GM19452 (cell line): ENCODE measurements around the gene PRIM2.
A peak's percentile ranks its signal among the peaks of the same experiment; 100 is the strongest.
"Not testable (repeated sequence)": the region's sequence is repeated elsewhere in the genome, so short reads cannot be mapped to it uniquely, and the experiment has no call there.

Source experiments
- ATAC-seq: cut with Tn5 transposase; IDR thresholded peaks from one replicate; pipeline ENCODE4 v1.9.1; 2021; ENCODE audit not compliant: unreplicated experiment

The PRIM2 gene

GRCh38 chr6:57444787-57445186 lies 127.4 kb downstream of the PRIM2 start:
- ATAC-seq: not testable (repeated sequence)

GRCh38 chr6:57445379-57445778 lies 127.9 kb downstream of the PRIM2 start:
- peak; percentile 45 for ATAC-seq

- peak; percentile 67 for ATAC-seq
Observed at GRCh38 chr6:57445790-57446468, 128.5 kb downstream of the PRIM2 start.

GRCh38 chr6:57449496-57450066 lies 132.2 kb downstream of the PRIM2 start:
- ATAC-seq: not testable (repeated sequence)

GRCh38 chr6:57459781-57460180 lies 142.4 kb downstream of the PRIM2 start:
- not testable (repeated sequence) for ATAC-seq

- ATAC-seq: not testable (repeated sequence)
Observed at GRCh38 chr6:57461022-57461421, 143.6 kb downstream of the PRIM2 start.

- not testable (repeated sequence) for ATAC-seq
Observed at GRCh38 chr6:57463809-57464208, 146.4 kb downstream of the PRIM2 start.

- ATAC-seq: not testable (repeated sequence)
Observed at GRCh38 chr6:57465968-57466367, 148.5 kb downstream of the PRIM2 start.

- no peak for ATAC-seq
Observed at GRCh38 chr6:57469072-57469471, 151.6 kb downstream of the PRIM2 start.

- not testable (repeated sequence) for ATAC-seq
Observed at GRCh38 chr6:57470148-57470547, 152.7 kb downstream of the PRIM2 start.

- not testable (repeated sequence) for ATAC-seq
Observed at GRCh38 chr6:57471314-57471864, 154.0 kb downstream of the PRIM2 start.

GRCh38 chr6:57472861-57473362 lies 155.5 kb downstream of the PRIM2 start:
- ATAC-seq: not testable (repeated sequence)

GRCh38 chr6:57474862-57475475 lies 157.5 kb downstream of the PRIM2 start:
- not testable (repeated sequence) for ATAC-seq

GRCh38 chr6:57475656-57476055 lies 158.2 kb downstream of the PRIM2 start:
- not testable (repeated sequence) for ATAC-seq

GRCh38 chr6:57480194-57480593 lies 162.8 kb downstream of the PRIM2 start:
- not testable (repeated sequence) for ATAC-seq

- ATAC-seq: not testable (repeated sequence)
Observed at GRCh38 chr6:57481121-57481520, 163.7 kb downstream of the PRIM2 start.

- not testable (repeated sequence) for ATAC-seq
Observed at GRCh38 chr6:57482471-57482870, 165.0 kb downstream of the PRIM2 start.

- not testable (repeated sequence) for ATAC-seq
Observed at GRCh38 chr6:57486494-57487081, 169.2 kb downstream of the PRIM2 start.

- ATAC-seq: not testable (repeated sequence)
Observed at GRCh38 chr6:57488551-57488950, 171.1 kb downstream of the PRIM2 start.

GRCh38 chr6:57489887-57490286 lies 172.5 kb downstream of the PRIM2 start:
- not testable (repeated sequence) for ATAC-seq

- not testable (repeated sequence) for ATAC-seq
Observed at GRCh38 chr6:57491795-57492194, 174.4 kb downstream of the PRIM2 start.
